IMR-90 (cell line): ENCODE data around the gene PCDH1. TPM values are rescaled to one million over a fixed set of nuclear protein-coding genes. Genes with fewer than 3 reads are reported as not detected.

ENCODE experiments used
- ATAC-seq: fragments of 200-7000 bp; cut with Tn5 transposase; 2 replicates; pipeline ENCODE4 v1.9.1; 2020; ENCODE audit warnings: low read depth, mild to moderate bottlenecking, moderate library complexity
- BruUV-seq: library from RNA; stranded (reverse); fragments of 400-500 nt; replicated peaks from 2 replicates; lab custom pipeline; 2021; lab: Mats Ljungman, UMichigan
- CTCF ChIA-PET: fragments of 300-600 bp; formaldehyde crosslinking; extraction: SDS; loops from one replicate; lab custom pipeline; 2021; ENCODE audit warnings: antibody characterized with exemption; lab: Yijun Ruan, JAX
- POLR2A ChIA-PET: fragments of 300-600 bp; sonication (Branson Sonifier 250); formaldehyde crosslinking; loops from one replicate; lab custom pipeline; 2022; ENCODE audit warnings: antibody characterized with exemption; ENCODE audit not compliant: unreplicated experiment; lab: Charles Lee
- DNase-seq: peaks from one replicate; pipeline ENCODE4 v3.0.0; 2013
- H2AFZ ChIP-seq: replicated peaks from 2 replicates; pipeline ENCODE3; 2013; ENCODE audit warnings: low read length, mild to moderate bottlenecking; ENCODE audit not compliant: poor library complexity
- H2AK5ac ChIP-seq: 2 replicates; pipeline ENCODE4 v1.6.1; 2013; ENCODE audit warnings: low read depth, low read length, inconsistent platforms
- H2AK9ac ChIP-seq: replicated peaks from 2 replicates; pipeline ENCODE3; 2013; ENCODE audit warnings: mild to moderate bottlenecking, low read depth, low read length, moderate library complexity; ENCODE audit not compliant: poor library complexity
- H2BK120ac ChIP-seq: 2 replicates; pipeline ENCODE4 v1.6.1; 2013; ENCODE audit warnings: low read depth, low read length, inconsistent platforms
- H2BK15ac ChIP-seq: 3 replicates; pipeline ENCODE4 v1.6.1; 2013; ENCODE audit warnings: low read depth, low read length, inconsistent platforms
- H2BK20ac ChIP-seq: 2 replicates; pipeline ENCODE4 v1.6.1; 2013; ENCODE audit warnings: low read depth, mild to moderate bottlenecking, inconsistent platforms, low read length, moderate library complexity
- H2BK5ac ChIP-seq: 2 replicates; pipeline ENCODE4 v1.6.1; 2013; ENCODE audit warnings: mild to moderate bottlenecking, low read depth, low read length, inconsistent platforms; ENCODE audit not compliant: poor library complexity, severe bottlenecking
- H3K14ac ChIP-seq: replicated peaks from 2 replicates; pipeline ENCODE4 v1.6.1; 2013; ENCODE audit warnings: low read depth, low read length, inconsistent platforms
- H3K18ac ChIP-seq: 2 replicates; pipeline ENCODE4 v1.6.1; 2013; ENCODE audit warnings: low read depth, low read length, control low read depth
- H3K23ac ChIP-seq: 2 replicates; pipeline ENCODE4 v1.6.1; 2013; ENCODE audit warnings: low read depth, low read length, inconsistent platforms
- H3K27ac ChIP-seq: 2 replicates; pipeline ENCODE4 v1.5.1; 2013; ENCODE audit warnings: mild to moderate bottlenecking, control low read depth, low read length; ENCODE audit not compliant: insufficient read depth
- H3K27me3 ChIP-seq: 2 replicates; pipeline ENCODE4 v1.6.1; 2013; ENCODE audit warnings: low read length; ENCODE audit not compliant: control insufficient read depth, insufficient read depth
- H3K36me3 ChIP-seq: 2 replicates; pipeline ENCODE4 v1.6.1; 2013; ENCODE audit warnings: low read length, mixed read lengths; ENCODE audit not compliant: control insufficient read depth, insufficient read depth
- H3K4ac ChIP-seq: 2 replicates; pipeline ENCODE4 v1.6.1; 2013; ENCODE audit warnings: low read depth, low read length, inconsistent platforms
- H3K4me1 ChIP-seq: 2 replicates; pipeline ENCODE4 v1.6.1; 2013; ENCODE audit warnings: low read length, mixed read lengths; ENCODE audit not compliant: control insufficient read depth, insufficient read depth
- H3K4me2 ChIP-seq: 2 replicates; pipeline ENCODE4 v1.6.1; 2013; ENCODE audit warnings: low read depth, mild to moderate bottlenecking, control low read depth, low read length, moderate library complexity
- H3K4me3 ChIP-seq: 2 replicates; pipeline ENCODE4 v1.5.1; 2013; ENCODE audit warnings: low read depth, mild to moderate bottlenecking, control low read depth, low read length, moderate library complexity; ENCODE audit not compliant: insufficient read depth
- H3K56ac ChIP-seq: 2 replicates; pipeline ENCODE4 v1.6.1; 2013; ENCODE audit warnings: low read length, inconsistent platforms; ENCODE audit not compliant: insufficient read depth; ENCODE audit errors: extremely low read depth
- H3K79me1 ChIP-seq, 2 experiments: 2 replicates each; pipeline ENCODE4 v1.6.1; 2013; ENCODE audit warnings: low read length in 2 of 2, inconsistent platforms in 1 of 2, low read depth in 1 of 2
- H3K9ac ChIP-seq: 2 replicates; pipeline ENCODE4 v1.6.1; 2013; ENCODE audit warnings: low read depth, low read length, control low read depth
- H3K9me1 ChIP-seq: 2 replicates; pipeline ENCODE4 v1.6.1; 2013; ENCODE audit warnings: low read length, inconsistent platforms; ENCODE audit not compliant: insufficient read depth
- H3K9me3 ChIP-seq: 2 replicates; pipeline ENCODE4 v1.6.1; 2013; ENCODE audit warnings: low read length; ENCODE audit not compliant: control insufficient read depth, insufficient read depth
- H4K20me1 ChIP-seq: 2 replicates; pipeline ENCODE4 v1.6.1; 2013; ENCODE audit warnings: low read length, inconsistent platforms; ENCODE audit not compliant: insufficient read depth
- H4K5ac ChIP-seq: 2 replicates; pipeline ENCODE4 v1.6.1; 2013; ENCODE audit warnings: mild to moderate bottlenecking, low read depth, low read length, control low read depth
- H4K8ac ChIP-seq, 2 experiments: 2 replicates each; pipeline ENCODE4 v1.6.1; 2013; ENCODE audit warnings: low read depth in 2 of 2, low read length in 2 of 2, control low read depth in 1 of 2, inconsistent platforms in 1 of 2
- H4K91ac ChIP-seq: 2 replicates; pipeline ENCODE4 v1.6.1; 2013; ENCODE audit warnings: low read depth, low read length, inconsistent platforms; ENCODE audit not compliant: insufficient read depth
- BHLHE40 ChIP-seq: fragments of 150-350 bp; IDR thresholded peaks from 2 replicates; pipeline ENCODE4 v1.6.1; 2016; ENCODE audit warnings: mild to moderate bottlenecking, low read depth, low read length
- CEBPB ChIP-seq: IDR thresholded peaks from 2 replicates; pipeline ENCODE4 v1.6.1; 2012; ENCODE audit warnings: low read depth, low read length, improper control_type of control experiment
- CHD1 ChIP-seq: IDR thresholded peaks from 2 replicates; pipeline ENCODE4 v1.6.1; 2012; ENCODE audit warnings: low read depth, low read length, improper control_type of control experiment
- FOS ChIP-seq: fragments of 150-350 bp; IDR thresholded peaks from 2 replicates; pipeline ENCODE4 v1.6.1; 2016; ENCODE audit warnings: low read depth, low read length
- MAFK ChIP-seq: IDR thresholded peaks from 2 replicates; pipeline ENCODE4 v1.6.1; 2012; ENCODE audit warnings: low read depth, low read length, improper control_type of control experiment
- MAZ ChIP-seq: IDR thresholded peaks from 2 replicates; pipeline ENCODE4 v1.6.1; 2012; ENCODE audit warnings: low read depth, mild to moderate bottlenecking, low read length, improper control_type of control experiment, moderate library complexity, borderline replicate concordance
- MXI1 ChIP-seq: IDR thresholded peaks from 2 replicates; pipeline ENCODE4 v1.6.1; 2012; ENCODE audit warnings: low read depth, mild to moderate bottlenecking, low read length, moderate library complexity, borderline replicate concordance
- NFE2L2 ChIP-seq: fragments of 150-350 bp; IDR thresholded peaks from 2 replicates; pipeline ENCODE4 v1.6.1; 2016; ENCODE audit warnings: low read depth, mild to moderate bottlenecking, low read length
- POLR2A ChIP-seq: IDR thresholded peaks from 2 replicates; pipeline ENCODE4 v1.6.1; 2012; ENCODE audit warnings: mild to moderate bottlenecking, low read depth, low read length
- RAD21 ChIP-seq: IDR thresholded peaks from 2 replicates; pipeline ENCODE4 v1.6.1; 2012; ENCODE audit warnings: low read length, improper control_type of control experiment
- RCOR1 ChIP-seq: IDR thresholded peaks from 2 replicates; pipeline ENCODE4 v1.6.1; 2012; ENCODE audit warnings: mild to moderate bottlenecking, low read length, improper control_type of control experiment; ENCODE audit not compliant: insufficient replicate concordance
- SMC3 ChIP-seq: fragments of 150-350 bp; IDR thresholded peaks from 2 replicates; pipeline ENCODE4 v1.6.1; 2016; ENCODE audit warnings: low read depth, mild to moderate bottlenecking, antibody characterized with exemption, low read length, moderate library complexity
- WGBS, 2 experiments: methylation state at CpG; one replicate each; pipeline versions ENCODE4 v1.1.5 to v1.1.7; 2013; ENCODE audit warnings: missing lambda C conversion rate in 2 of 2; ENCODE audit not compliant: insufficient read length in 1 of 2; ENCODE audit errors: extremely low coverage in 2 of 2; 5-methylcytosine and 5-hydroxymethylcytosine counted together
- dilution Hi-C: fragments of 300-500 bp; cut with HindIII; formaldehyde crosslinking; loops from one replicate; pipeline ENCODE4 v1.14.3; 2018; ENCODE audit warnings: low sequenced_read_pairs; ENCODE audit not compliant: unreplicated experiment
- in situ Hi-C: fragments of 300-500 bp; cut with MboI; formaldehyde crosslinking; loops from 3 replicates; pipeline ENCODE4 v1.14.3; 2019; ENCODE audit warnings: low sequenced_read_pairs, inconsistent platforms, mixed read lengths
- intact Hi-C: fragments of 100-400 bp; cut with micrococcal nuclease; formaldehyde crosslinking; loops from 2 replicates; pipeline ENCODE4 v1.10.0; 2022
- polyA plus RNA-seq, 3 experiments: library from polyadenylated mRNA; depleted of rRNA; stranded (reverse); fragments of >200 nt; gene quantifications; 2 replicates each; pipeline ENCODE4 v1.2.3, GENCODE V29; 2012; ENCODE audit warnings: low replicate concordance in 1 of 3
- total RNA-seq: library from RNA; depleted of rRNA; stranded (reverse); fragments of >200 nt; gene quantifications from 2 replicates; pipeline ENCODE4 v1.2.3, GENCODE V29; 2012
- TF ChIP-seq, protein P1 (sequence below): fragments of 150-350 bp; IDR thresholded peaks from 2 replicates; pipeline ENCODE4 v1.6.1; 2016; ENCODE audit warnings: low read depth, mild to moderate bottlenecking, low read length, moderate library complexity, borderline replicate concordance
- TF ChIP-seq, protein P2 (sequence below): fragments of 150-350 bp; IDR thresholded peaks from 2 replicates; pipeline ENCODE4 v1.6.1; 2017; ENCODE audit warnings: mild to moderate bottlenecking, antibody characterized with exemption, low read length, low read depth
- TF ChIP-seq, protein P3 (sequence below): conservative IDR thresholded peaks from 2 replicates; pipeline ENCODE4 v1.5.1; 2012; ENCODE audit warnings: mild to moderate bottlenecking, low read depth, low read length, improper control_type of control experiment

The PCDH1 gene
- total and polyA plus RNA-seq, 2 of the 4 experiments (the other 2 are of a cell fraction), result 0.74 to 0.90 TPM

DNA sequence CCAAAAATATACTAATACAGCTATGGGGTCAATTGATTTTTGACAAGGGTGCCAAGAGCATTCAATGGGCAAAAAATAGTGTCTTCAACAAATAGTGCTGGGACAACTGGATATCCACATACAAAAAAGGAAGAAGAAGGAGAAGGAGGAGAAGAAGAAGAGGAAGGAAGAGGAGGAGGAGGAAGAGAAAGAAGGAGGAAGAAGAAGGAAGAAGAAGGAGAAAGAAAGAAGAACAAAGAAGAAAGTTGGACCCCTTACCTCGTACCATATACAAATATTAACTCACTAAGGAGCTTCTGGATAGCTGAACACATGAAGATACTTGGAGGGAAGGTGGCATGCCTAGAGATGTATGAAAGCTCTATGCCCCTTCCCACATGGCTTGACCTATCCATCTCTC is 28.3 kb upstream of the PCDH1 start:
- no peaks in the 10 kb centered on the region for H3K4me1 ChIP-seq
- no peak for DNase-seq
- no peak overlapping the region for H3K56ac ChIP-seq
- H4K5ac ChIP-seq, result no peak overlapping the region
- H3K9me1 ChIP-seq, result no peaks in the 10 kb centered on the region
- no peak overlapping the region for H3K27ac ChIP-seq
- WGBS, 2 experiments, result no CpG with 5 or more reads among the region's 1 CpG
- no peaks in the 10 kb centered on the region for H3K9me3 ChIP-seq
- H4K91ac ChIP-seq, result no peak overlapping the region
- POLR2A ChIA-PET, result no interaction called here
- BruUV-seq, result no TSS peak
- H3K4ac ChIP-seq, result no peak overlapping the region
- H3K14ac ChIP-seq, result no peak overlapping the region
- H2AK5ac ChIP-seq, result no peak overlapping the region
- H3K79me1 ChIP-seq, result no peaks in the 10 kb centered on the region
- no peak overlapping the region for H2AFZ ChIP-seq
- H2BK120ac ChIP-seq, result no peak overlapping the region
- no peak overlapping the region for H3K18ac ChIP-seq
- H3K9ac ChIP-seq, result no peak overlapping the region
- H4K8ac ChIP-seq, result no peak overlapping the region
- H3K23ac ChIP-seq, result no peak overlapping the region
- CTCF ChIA-PET, result interaction anchor here (0.8 to 0.9 kb wide), 2 partner anchors 54 to 214 kb away, joined by 3 read pairs; no protein-coding TSS in a partner anchor
- no peaks in the 10 kb centered on the region for H4K20me1 ChIP-seq
- intact Hi-C loops, result no loop called here
- H2BK15ac ChIP-seq, result no peak overlapping the region
- no peak overlapping the region for H3K4me3 ChIP-seq
- no peak overlapping the region for H2BK5ac ChIP-seq
- peaks cover 19% of the 10 kb centered on the region for H3K27me3 ChIP-seq
- in situ Hi-C loops, result no loop called here
- no peak for ATAC-seq
- H2BK20ac ChIP-seq, result no peak overlapping the region
- dilution Hi-C loops, result no loop called here
- H3K4me2 ChIP-seq, result no peak overlapping the region
- H2AK9ac ChIP-seq, result no peak overlapping the region
- TF ChIP-seq MXI1, result no peak
- no peak for TF ChIP-seq RCOR1
- TF ChIP-seq, protein P1, sequence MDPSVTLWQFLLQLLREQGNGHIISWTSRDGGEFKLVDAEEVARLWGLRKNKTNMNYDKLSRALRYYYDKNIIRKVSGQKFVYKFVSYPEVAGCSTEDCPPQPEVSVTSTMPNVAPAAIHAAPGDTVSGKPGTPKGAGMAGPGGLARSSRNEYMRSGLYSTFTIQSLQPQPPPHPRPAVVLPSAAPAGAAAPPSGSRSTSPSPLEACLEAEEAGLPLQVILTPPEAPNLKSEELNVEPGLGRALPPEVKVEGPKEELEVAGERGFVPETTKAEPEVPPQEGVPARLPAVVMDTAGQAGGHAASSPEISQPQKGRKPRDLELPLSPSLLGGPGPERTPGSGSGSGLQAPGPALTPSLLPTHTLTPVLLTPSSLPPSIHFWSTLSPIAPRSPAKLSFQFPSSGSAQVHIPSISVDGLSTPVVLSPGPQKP, result no peak
- no peak for TF ChIP-seq CHD1
- TF ChIP-seq BHLHE40, result no peak
- no peak for TF ChIP-seq SMC3
- TF ChIP-seq, protein P2, sequence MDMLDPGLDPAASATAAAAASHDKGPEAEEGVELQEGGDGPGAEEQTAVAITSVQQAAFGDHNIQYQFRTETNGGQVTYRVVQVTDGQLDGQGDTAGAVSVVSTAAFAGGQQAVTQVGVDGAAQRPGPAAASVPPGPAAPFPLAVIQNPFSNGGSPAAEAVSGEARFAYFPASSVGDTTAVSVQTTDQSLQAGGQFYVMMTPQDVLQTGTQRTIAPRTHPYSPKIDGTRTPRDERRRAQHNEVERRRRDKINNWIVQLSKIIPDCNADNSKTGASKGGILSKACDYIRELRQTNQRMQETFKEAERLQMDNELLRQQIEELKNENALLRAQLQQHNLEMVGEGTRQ, result no peak
- no peak for TF ChIP-seq FOS
- TF ChIP-seq POLR2A, result no peak
- TF ChIP-seq RAD21, result no peak
- no peak for TF ChIP-seq MAFK
- TF ChIP-seq, protein P3, sequence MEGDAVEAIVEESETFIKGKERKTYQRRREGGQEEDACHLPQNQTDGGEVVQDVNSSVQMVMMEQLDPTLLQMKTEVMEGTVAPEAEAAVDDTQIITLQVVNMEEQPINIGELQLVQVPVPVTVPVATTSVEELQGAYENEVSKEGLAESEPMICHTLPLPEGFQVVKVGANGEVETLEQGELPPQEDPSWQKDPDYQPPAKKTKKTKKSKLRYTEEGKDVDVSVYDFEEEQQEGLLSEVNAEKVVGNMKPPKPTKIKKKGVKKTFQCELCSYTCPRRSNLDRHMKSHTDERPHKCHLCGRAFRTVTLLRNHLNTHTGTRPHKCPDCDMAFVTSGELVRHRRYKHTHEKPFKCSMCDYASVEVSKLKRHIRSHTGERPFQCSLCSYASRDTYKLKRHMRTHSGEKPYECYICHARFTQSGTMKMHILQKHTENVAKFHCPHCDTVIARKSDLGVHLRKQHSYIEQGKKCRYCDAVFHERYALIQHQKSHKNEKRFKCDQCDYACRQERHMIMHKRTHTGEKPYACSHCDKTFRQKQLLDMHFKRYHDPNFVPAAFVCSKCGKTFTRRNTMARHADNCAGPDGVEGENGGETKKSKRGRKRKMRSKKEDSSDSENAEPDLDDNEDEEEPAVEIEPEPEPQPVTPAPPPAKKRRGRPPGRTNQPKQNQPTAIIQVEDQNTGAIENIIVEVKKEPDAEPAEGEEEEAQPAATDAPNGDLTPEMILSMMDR, result no peak
- no peak for TF ChIP-seq CEBPB
- TF ChIP-seq NFE2L2, result no peak
- TF ChIP-seq MAZ, result no peak
- no peaks in the 10 kb centered on the region for H3K36me3 ChIP-seq
